Measurements from ENCODE around the gene LRATD1.
"Not testable (repeated sequence)": the region's sequence is repeated elsewhere in the genome, so short reads cannot be mapped to it uniquely, and the experiment has no call there.

Gene LRATD1

GRCh38 chr2:14632133-14632936 lies at the start of gene LRATD1:
Gene LRATD1, plus strand, starts transcription at chr2:14632717. Its CDS starts 1,263 bp downstream, at chr2:14633980.
- DNase-seq (ENCODE audit: low read depth), result no peak

- DNase-seq (ENCODE audit: low read depth), result no peak
These were observed 49.5 kb upstream of the LRATD1 start for GRCh38 chr2:14583059-14583458.

GRCh38 chr2:14583802-14584201 lies 48.7 kb upstream of the LRATD1 start:
- DNase-seq (ENCODE audit: low read depth), result no peak

- DNase-seq (ENCODE audit: low read depth), result no peak
These were observed 45.4 kb upstream of the LRATD1 start for GRCh38 chr2:14587119-14587518.

GRCh38 chr2:14601156-14601770 lies 31.3 kb upstream of the LRATD1 start:
- no peak for DNase-seq (ENCODE audit: low read depth)

- DNase-seq (ENCODE audit: low read depth), result no peak
These were observed 30.2 kb upstream of the LRATD1 start for GRCh38 chr2:14602309-14602708.

- no peak for DNase-seq (ENCODE audit: low read depth)
These were observed 28.8 kb upstream of the LRATD1 start for GRCh38 chr2:14603676-14604075.

- DNase-seq (ENCODE audit: low read depth), result no peak
These were observed 24.3 kb upstream of the LRATD1 start for GRCh38 chr2:14608245-14608644.

- DNase-seq (ENCODE audit: low read depth), result no peak
These were observed 18.5 kb upstream of the LRATD1 start for GRCh38 chr2:14614017-14614416.

GRCh38 chr2:14615121-14615520 lies 17.4 kb upstream of the LRATD1 start:
- no peak for DNase-seq (ENCODE audit: low read depth)

GRCh38 chr2:14615760-14616159 lies 16.8 kb upstream of the LRATD1 start:
- DNase-seq (ENCODE audit: low read depth), result no peak

GRCh38 chr2:14616342-14616741 lies 16.2 kb upstream of the LRATD1 start:
- no peak for DNase-seq (ENCODE audit: low read depth)

GRCh38 chr2:14616950-14617349 lies 15.6 kb upstream of the LRATD1 start:
- no peak for DNase-seq (ENCODE audit: low read depth)

- no peak for DNase-seq (ENCODE audit: low read depth)
These were observed 13.1 kb upstream of the LRATD1 start for GRCh38 chr2:14619441-14619840.

GRCh38 chr2:14621114-14621513 lies 11.4 kb upstream of the LRATD1 start:
- DNase-seq (ENCODE audit: low read depth), result no peak

GRCh38 chr2:14621906-14622549 lies 10.5 kb upstream of the LRATD1 start:
- no peak for DNase-seq (ENCODE audit: low read depth)

- DNase-seq (ENCODE audit: low read depth), result not testable (repeated sequence)
These were observed 10.0 kb upstream of the LRATD1 start for GRCh38 chr2:14622550-14622939.

- DNase-seq (ENCODE audit: low read depth), result no peak
These were observed 9.3 kb upstream of the LRATD1 start for GRCh38 chr2:14623237-14623636.

GRCh38 chr2:14626873-14627272 lies 5.6 kb upstream of the LRATD1 start:
- no peak for DNase-seq (ENCODE audit: low read depth)

- DNase-seq (ENCODE audit: low read depth), result no peak
These were observed 3.6 kb upstream of the LRATD1 start for GRCh38 chr2:14628901-14629300.

- no peak for DNase-seq (ENCODE audit: low read depth)
These were observed 994 bp upstream of the LRATD1 start for GRCh38 chr2:14631406-14632040.

GRCh38 chr2:14633061-14633460 lies 544 bp downstream of the LRATD1 start:
- DNase-seq (ENCODE audit: low read depth), result no peak

Data from activated T-cell treated with anti-CD3 and anti-CD28 coated beads for 48 hours (primary cell).